ENCODE measurements around the gene ZNF784.
"Not testable (repeated sequence)": the region's sequence is repeated elsewhere in the genome, so short reads cannot be mapped to it uniquely, and the experiment has no call there.

ZNF784 gene

DNA sequence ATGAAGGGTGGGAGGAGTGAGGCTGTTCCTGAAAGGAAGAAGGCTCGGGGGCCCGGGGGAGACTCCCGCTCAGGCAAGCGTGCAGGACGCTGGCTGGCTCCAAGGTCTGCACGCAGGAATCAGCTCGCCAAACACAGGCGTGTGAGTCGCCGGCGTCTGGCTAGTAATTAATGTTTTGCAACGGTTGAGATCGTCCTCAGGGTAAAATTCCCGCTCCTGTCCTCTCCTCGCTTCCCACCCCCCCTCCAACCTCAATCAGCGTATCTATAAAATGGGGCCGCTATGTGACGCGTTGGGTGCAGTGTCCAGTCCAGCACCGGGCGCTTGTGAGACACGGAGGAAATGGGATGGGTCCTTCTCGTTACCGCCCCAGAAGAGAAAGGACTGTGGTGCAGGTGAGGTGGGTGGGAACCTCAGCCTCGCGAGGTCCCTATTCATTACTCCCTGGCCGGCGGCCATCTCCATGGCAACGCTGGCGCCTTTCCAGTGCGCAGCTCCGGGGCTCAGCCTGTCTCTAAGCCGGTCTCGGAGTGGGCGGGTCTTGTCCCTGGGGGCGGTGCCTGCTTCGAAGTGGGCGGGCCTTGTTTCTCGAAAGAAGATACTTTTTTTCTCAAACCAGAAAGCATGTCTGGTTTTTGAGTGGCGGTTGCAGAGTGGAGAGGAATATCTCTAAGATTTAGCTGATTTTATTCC is 37.2 kb downstream of the ZNF784 start:
- DNase-seq (ENCODE audit: extremely low read depth in 1 of 2, low read depth in 1 of 2): peak; percentile 81 to 90

DNA sequence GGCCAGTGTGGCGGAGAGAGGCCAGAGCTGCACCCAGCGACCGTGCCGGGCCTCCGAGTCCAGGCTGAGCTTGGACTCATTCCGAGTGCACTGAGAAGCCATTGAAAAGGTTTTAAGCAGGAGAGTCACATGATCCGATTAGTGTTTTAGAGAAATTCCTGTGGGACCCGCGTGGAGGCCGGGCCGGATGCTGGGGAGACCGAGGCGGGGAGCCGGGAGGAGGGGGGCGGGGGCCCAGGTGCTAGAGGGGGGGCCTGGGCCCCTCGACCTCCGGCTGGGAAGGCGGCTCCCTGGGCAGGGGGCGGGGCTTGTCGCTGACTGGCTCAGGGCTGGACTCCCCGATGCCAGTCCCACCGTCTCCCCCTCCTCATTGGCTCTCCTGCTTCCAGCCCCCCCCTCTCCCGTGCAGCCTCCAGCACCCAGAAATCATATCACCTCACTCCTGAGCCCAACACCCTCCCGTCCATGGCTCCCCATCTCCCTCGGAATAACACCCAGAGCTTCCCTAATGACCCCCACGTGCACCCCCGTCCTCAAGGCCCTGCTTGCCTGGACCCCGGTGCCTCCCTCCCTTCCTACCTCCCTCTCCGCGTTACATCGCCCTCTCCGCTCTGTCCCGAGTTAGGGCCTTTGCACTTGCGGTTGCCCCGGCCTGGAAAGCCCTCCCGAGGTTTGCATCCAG is 38.6 kb downstream of the ZNF784 start:
- no peak for DNase-seq (ENCODE audit: extremely low read depth in 1 of 2, low read depth in 1 of 2)

DNA sequence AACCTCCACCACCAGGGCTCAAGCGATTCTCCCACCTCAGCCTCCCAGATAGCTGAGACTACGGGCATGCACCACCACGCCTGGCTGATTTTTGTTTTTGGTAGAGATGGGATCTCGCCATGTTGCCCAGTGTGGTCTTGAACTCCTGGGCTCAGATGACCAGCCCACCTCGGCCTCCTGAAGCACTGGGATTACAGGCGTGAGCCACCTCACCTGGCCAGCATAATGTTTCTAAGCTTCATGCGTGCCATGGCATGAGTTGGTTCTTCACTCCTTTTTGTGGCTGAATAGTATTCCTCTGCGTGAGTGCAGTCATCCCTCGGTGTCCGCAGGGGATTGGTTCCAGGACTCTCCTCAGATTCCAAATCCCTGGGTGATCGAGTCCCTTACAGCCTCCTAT is 39.5 kb downstream of the ZNF784 start:
- DNase-seq (ENCODE audit: extremely low read depth in 1 of 2, low read depth in 1 of 2): no peak

DNA sequence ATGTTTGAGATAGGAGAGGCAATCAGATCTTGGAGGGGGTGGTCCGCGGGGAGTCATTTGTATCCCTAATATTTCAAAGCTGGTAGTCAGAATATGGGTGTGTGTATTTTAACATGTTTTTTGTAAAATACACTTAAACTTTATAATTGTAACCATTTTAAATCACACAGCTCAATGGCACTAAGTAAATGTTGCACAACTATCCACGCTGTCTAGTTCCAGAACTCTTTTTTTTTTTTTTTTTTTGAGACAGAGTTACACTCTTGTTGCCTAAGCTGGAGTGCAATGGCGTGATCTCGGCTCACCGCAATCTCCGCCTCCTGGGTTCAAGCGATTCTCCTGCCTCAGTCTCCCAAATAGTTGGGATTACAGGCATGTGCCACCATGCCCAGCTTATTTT is 40.5 kb downstream of the ZNF784 start:
- DNase-seq (ENCODE audit: extremely low read depth in 1 of 2, low read depth in 1 of 2): not testable (repeated sequence)

DNA sequence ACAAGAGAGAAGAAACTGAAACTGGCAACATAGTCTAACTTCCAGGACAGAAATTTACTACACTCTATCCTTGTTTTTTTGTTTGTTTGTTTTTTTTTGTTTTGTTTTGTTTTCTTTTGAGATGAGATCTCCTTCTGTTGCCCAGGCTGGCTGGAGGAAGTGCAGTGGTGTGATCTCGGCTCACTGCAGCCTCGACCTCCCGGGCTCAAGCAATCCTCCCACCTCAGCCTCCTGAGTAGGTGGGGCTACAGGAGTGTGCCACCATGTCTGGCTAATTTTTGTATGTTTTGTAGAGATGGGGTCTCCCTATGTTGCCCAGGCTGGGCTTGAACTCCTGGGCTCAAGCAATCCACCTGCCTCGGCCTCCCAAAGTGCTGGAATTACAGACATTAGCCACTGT is 42.1 kb downstream of the ZNF784 start:
- DNase-seq (ENCODE audit: extremely low read depth in 1 of 2, low read depth in 1 of 2): not testable (repeated sequence)

DNA sequence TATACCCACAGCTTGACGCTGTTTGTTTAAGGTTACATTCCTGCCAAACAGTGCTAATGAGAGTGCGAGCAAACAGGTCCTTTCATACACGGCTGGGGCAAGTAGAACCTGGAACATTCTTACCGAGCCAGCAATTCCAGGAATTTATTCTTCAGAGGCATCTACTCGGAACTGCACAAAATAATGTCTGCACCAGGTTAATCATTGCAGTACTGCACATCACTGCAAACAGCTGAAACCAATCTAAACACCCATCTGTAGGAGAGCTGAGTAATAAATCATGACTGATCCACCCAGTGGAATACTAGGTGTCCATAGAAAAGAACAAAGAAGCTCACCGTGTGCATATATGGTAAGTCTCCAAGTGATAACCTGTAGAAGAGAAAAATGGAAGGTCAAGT is 42.5 kb downstream of the ZNF784 start:
- no peak for DNase-seq (ENCODE audit: extremely low read depth in 1 of 2, low read depth in 1 of 2)

DNA sequence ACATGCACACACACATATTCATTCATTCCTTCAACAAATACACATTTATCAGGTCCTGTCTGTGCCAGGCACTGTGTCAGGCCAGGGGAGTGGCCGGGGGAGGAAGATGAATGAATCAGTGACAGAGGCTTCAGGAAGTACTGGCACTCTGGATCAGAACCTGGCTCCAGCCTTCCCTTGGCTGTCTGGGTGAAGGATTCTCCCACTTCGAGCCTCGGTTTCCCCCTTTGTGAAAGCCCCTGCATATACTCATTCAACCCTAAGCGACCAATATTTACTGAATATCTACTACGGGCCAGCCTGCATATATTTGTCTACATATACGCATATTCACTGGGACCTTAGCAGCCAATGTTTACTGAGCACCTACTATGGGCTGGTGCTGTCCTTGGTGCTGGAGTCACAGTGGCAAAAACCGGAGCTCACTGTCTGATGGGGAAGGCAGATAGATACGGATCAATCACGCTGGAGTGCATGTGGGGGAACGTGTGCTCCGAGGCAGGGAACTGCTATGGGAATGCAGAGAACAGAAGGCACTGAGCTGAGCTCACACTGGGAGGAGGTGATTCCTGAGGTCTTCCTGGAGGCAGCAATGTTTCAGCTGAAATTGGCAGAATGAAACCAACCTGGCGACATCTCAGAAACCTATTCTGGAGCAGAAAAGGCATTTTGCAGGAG is 43.1 kb downstream of the ZNF784 start:
- no peak for DNase-seq (ENCODE audit: extremely low read depth in 1 of 2, low read depth in 1 of 2)

DNA sequence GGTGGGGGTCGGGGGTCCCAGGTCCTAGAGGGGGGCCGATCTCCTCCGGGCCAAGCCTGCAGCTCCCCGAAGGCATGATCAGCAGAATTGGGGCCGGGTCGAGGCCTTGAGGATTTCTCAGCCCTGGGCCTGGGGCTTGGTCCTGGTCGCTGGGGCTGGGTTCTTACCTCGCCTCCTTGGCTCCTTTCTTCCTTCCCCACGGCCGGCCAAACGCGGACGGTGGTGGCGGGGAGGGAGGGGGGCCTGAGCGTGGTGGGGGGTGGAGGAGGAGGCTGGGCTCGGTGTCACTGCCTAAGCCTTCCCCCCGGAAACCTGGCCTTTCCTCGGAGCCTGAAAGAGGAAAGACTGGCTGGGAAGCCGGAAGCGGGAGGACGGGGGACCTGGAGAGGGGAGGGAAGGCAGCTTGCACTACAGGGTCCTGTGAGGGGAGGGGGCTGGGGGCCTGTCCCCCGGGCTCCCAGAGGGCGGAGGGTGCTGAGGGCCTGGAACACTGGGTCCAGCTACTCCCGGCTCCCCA is 43.7 kb downstream of the ZNF784 start, which contains the start of gene ZNF579:
TSS of gene ZNF579 (minus strand) at position 221 of the 517 bp plus-strand sequence. CDS start 1,209 bp downstream, outside the sequence.
- DNase-seq (ENCODE audit: extremely low read depth in 1 of 2, low read depth in 1 of 2): peak; percentile 54 to 74

DNA sequence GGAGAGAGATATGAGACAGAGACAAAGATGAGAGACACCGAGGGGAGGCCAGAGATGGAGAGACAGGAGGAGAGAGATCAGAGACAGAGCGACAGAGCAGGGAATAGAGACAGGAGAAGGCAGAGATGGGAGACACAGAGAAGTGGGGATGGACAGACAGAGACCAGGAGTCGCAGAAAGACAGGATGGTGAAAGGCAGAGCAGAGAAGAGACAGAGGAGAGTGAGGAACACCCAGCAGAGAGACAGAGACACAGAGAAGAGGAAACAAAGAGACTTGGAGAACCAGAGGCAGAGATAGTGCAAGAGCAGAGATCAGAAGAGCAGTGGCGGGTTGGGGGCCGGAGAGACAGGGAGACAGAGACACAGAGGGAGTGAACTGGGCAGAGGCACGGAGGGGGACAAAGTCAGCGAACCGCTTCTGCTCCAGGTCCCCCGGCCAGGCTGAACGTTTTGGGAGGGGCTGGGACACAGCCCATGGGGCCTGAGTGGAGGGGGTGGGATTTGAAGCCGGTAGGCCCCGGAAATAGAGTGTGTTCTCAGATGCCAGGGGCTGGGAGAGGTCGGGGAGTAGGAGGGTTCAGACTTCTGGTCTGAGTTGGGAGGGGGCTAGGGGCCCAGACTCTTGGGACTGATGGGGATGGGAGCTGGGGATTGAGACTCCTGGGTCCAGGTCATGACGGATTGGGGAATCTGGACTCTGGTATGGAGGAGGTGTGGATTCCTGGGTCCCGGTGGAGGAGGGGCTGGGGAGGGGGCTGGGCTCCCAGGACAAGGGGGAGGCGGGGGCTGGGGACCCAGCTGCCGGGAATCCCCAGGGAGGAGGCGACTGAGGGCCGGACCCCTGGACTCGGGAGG is 44.4 kb downstream of the ZNF784 start:
- no peak for DNase-seq (ENCODE audit: extremely low read depth in 1 of 2, low read depth in 1 of 2)

DNA sequence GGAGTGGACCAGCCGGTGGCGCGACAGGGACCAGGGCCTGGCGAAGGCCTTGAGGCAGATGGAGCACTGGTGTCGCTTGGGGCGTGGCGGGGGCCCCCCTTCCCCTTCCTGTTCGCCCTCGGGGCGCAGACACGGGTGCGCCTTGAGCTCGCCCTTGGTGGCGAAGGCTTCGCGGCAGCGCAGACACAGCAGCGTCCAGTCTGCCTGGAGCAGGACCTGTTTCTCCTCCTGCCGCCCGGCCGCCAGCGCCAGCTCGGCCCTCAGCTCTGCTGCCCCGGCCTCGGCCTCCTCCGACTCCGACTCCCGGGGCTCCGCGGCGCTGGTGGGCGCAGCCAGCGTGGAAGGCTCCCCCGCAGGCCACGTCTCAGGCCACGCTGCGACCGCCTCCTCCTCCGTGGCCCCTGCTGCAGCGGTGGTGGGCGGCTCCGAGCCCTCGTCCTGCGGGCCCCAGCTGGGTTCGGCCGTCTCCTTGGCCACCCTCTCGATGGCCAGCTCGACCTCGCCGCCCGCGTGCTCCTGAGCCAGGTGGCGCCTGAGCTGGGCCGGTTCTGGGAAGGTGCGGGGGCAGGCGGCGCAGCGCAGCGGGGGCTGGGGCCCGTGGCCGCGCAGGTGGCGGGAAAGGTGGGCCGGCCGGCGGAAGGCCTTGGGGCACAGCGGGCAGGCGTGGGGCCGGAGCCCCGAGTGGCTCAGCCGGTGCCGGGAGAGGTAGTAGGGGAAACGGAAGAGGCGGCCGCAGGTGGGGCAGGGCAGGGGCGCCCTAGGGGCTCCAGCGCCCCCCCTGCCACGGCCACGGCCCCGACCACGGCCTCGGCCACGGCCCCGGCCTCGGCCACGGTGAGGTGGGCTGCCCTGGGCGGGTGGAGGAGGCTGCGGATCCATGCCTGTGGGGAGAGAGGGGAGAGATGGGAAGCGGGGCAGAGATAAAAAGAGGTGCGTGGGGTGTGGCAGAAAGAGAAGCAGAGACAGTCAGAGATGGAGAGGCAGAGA is 45.3 kb downstream of the ZNF784 start:
- DNase-seq (ENCODE audit: extremely low read depth in 1 of 2, low read depth in 1 of 2): no peak

DNA sequence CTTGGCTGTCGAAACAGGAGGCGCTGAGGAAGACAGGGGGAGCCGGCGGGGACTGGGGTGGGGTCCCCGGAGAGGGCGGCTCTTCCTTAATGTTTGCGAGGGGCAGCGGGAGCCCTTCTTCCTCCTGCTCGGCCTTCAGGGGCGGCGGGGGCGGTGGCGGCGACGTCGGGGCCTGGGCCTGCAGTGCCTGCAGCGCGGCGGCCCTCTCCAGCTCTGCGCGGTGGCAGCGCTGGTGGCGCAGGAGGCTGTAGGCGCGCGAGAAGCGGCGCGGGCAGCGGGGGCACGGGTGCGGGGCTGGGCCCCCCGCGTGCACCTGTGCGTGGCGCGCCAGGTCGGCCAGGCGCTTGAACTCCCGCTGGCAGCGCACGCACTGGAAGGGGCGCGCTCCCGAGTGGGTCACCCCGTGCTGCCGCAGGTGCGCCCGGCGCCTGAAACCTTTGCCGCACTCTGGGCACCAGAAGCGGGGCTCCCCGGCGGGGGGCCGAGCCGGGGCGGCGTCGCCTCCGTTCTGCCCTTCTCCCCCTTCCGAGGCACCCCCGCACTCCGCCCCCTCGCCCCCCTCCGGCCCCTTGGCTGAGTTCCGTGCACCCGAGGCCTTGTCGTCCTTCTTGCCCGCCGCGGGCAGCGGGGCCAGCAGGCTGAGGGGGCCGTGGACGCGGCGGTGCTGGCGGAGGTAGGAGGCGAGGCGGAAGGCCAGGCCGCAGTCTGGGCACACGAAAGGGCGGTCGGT is 46.2 kb downstream of the ZNF784 start:
- no peak for DNase-seq (ENCODE audit: extremely low read depth in 1 of 2, low read depth in 1 of 2)

DNA sequence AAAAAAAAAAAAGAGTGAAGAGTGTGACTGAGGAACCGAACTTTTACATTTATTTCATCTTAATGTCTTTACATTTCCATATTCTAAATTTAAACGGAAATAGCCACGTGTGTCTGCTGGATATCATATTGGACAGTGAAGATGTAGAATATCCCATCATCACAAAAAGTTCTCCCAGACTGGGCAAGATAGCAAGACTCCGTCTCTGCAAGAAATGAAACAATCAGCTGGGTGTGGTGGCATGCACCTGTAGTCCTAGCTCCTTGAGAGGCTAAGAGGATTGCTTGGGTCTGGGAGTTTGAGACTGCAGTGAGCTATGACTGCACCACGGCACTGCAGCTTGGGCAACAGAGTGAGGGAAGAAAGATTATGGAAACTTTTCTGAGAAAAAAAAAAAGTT is 47.6 kb downstream of the ZNF784 start:
- no peak for DNase-seq (ENCODE audit: extremely low read depth in 1 of 2, low read depth in 1 of 2)

DNA sequence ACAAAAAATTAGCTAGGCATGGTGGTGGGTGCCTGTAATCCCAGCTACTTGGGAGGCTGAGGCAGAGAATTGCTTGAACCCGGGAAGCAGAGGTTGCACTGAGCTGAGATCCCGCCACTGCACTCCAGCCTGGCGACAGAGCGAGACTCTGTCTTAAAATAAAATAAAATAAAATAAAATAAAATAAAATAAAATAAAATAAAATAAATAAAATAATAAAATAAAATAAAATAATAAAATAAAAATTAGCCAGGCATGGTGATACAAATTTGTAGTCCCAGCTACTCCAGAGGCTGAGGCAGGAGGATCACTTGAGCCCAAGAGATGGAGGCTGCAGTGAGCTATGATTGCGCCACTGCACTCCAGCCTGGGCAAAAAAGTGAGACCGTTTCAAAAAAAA is 50.4 kb downstream of the ZNF784 start:
- DNase-seq (ENCODE audit: extremely low read depth in 1 of 2, low read depth in 1 of 2): not testable (repeated sequence)

Data from stimulated activated CD8-positive, alpha-beta memory T cell treated with anti-CD3 and anti-CD28 coated beads, Interleukin-7, amount 100 ng/mL, for 48 hours (primary cell).